ENCODE results near the gene ZNF687.

ZNF687 gene, protein sequence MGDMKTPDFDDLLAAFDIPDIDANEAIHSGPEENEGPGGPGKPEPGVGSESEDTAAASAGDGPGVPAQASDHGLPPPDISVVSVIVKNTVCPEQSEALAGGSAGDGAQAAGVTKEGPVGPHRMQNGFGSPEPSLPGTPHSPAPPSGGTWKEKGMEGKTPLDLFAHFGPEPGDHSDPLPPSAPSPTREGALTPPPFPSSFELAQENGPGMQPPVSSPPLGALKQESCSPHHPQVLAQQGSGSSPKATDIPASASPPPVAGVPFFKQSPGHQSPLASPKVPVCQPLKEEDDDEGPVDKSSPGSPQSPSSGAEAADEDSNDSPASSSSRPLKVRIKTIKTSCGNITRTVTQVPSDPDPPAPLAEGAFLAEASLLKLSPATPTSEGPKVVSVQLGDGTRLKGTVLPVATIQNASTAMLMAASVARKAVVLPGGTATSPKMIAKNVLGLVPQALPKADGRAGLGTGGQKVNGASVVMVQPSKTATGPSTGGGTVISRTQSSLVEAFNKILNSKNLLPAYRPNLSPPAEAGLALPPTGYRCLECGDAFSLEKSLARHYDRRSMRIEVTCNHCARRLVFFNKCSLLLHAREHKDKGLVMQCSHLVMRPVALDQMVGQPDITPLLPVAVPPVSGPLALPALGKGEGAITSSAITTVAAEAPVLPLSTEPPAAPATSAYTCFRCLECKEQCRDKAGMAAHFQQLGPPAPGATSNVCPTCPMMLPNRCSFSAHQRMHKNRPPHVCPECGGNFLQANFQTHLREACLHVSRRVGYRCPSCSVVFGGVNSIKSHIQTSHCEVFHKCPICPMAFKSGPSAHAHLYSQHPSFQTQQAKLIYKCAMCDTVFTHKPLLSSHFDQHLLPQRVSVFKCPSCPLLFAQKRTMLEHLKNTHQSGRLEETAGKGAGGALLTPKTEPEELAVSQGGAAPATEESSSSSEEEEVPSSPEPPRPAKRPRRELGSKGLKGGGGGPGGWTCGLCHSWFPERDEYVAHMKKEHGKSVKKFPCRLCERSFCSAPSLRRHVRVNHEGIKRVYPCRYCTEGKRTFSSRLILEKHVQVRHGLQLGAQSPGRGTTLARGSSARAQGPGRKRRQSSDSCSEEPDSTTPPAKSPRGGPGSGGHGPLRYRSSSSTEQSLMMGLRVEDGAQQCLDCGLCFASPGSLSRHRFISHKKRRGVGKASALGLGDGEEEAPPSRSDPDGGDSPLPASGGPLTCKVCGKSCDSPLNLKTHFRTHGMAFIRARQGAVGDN

DNA sequence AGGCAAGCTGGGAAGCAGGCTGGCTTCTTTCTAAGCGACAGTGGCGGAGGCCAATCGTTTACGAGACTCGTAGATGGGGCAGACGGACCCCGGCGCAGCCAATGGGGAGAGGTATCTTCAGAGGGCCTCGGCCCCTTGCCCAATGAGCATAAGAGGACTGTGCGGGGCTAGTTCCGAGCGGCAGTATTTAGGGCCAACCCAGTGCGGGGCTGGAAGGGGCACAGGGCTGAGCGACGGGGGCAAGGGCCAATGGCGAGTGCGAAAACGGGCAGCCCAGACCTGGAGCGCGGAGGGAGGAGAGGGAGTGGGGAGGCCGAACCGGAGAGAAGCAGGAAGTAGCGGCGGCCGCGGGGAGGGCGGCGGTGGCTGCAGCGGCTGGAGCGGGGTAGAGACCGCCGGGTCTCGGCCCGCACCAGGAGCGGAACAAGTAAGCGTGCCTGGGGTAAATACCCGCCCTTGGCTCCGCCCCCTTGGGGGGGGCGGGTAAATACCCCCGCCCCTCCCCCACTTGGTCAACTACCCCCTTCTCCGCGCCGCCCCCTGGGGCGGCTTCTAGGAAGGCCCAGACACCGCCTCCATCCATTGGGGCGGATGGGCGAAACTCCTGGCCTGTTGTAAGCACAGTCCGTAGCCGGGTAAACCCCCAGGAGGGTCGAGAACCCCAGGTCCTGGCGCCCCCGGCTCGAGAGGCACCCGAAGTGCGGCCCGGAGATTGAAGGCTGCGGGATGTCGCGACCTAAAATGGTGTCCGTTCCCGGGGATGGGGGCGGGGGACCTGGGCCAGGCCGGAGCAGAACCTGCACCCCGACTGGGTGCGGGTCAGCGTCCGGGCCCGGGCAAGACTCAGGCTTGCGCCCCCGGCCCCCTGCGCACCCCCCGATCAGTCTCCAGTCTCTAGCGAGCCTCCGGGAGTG, at the start of gene ZNF687:
Gene ZNF687 (plus strand): TSS at position 331 of the 914 bp plus-strand sequence. CDS start 3,993 bp downstream, outside the sequence.
- peak; percentile 97 to 99 for DNase-seq (ENCODE audit: extremely low read depth in 1 of 2, low read depth in 1 of 2)

DNA sequence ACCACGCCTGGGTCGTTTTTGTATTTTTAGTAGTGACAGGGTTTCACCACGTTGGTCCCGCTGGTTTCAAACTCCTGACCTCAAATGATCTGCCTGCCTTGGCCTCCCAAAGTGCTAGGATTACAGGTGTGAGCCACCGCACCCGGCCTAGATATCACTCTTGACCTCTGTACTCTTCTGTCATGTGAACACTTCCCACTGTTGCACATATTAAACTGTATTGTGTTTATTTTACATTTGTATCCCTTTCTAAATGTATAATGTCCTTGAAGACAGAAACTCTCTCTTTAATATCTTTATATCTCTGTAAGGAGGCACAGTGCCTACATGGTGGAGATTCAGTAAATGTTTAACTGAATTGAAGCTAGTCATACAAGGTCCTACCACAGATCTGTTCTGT, 46.9 kb upstream of the ZNF687 start:
- DNase-seq (ENCODE audit: extremely low read depth in 1 of 2, low read depth in 1 of 2): no peak

DNA sequence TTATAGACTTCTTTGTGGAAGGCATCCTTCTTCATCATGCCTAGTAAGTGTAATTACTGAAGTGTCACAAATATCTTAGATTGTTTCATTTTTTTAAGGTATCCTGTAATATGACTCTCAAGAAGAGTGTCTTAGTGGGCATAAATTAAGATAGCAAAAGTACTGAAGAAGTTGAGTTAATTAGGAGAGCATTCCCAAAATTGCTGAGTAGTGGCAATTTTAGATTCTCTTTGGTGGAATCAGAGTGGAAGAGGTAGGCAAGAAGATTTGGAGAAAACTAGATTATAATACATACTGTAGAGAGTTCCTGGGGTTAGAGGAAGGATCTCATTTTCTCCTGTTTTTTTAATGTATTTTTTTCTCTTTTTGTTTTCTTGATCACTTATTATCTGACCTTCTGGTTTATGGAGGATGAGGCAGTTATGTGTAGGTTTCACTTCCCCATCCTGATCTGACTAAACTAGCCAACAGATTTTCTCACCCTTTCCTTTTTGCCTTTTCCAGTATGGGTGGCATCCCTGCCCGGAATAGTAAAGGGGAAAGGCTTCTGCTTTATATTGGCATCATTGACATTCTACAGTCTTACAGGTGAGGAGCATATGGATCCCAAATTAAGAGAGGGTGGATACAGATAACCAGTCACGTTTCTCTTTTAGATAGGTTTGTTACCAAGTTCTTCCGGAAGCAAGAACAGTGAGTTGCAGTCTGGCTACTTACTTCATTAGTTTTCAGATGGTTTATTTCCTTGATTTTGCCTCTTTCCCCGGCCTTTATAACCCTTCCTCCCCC, 44.2 kb upstream of the ZNF687 start:
- DNase-seq (ENCODE audit: extremely low read depth in 1 of 2, low read depth in 1 of 2): no peak

DNA sequence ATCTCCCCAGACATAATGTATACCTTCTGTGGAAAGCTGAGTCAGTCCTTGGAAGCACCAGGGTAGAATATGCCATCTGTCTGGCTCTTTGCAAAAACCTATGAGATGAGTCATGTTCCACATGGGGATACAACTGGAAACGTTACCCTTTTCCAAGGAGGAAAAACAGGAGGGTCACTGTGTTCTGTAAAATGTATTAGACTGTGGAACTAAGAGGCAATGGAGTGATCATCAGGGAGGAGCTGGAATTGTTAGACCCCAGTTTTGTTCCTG, 43.7 kb upstream of the ZNF687 start:
- DNase-seq (ENCODE audit: extremely low read depth in 1 of 2, low read depth in 1 of 2): no peak

DNA sequence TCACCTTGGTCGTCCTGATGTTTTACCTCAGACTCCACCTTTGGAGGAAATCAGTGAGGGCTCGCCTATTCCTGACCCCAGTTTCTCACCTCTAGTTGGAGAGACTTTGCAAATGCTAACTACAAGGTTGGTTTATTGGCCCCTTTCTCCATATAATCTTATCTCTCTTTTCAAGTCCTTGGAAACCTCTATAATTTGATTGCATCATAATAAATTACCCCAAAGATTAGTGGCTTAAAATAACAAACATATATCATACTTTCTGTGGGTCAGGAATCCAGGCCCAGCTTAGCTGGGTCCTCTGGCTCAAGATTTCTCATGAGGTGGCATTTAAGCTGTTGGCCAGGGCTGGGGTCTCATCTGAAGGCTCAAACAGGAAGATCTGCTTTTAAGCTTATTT, 39.7 kb upstream of the ZNF687 start:
- no peak for DNase-seq (ENCODE audit: extremely low read depth in 1 of 2, low read depth in 1 of 2)

DNA sequence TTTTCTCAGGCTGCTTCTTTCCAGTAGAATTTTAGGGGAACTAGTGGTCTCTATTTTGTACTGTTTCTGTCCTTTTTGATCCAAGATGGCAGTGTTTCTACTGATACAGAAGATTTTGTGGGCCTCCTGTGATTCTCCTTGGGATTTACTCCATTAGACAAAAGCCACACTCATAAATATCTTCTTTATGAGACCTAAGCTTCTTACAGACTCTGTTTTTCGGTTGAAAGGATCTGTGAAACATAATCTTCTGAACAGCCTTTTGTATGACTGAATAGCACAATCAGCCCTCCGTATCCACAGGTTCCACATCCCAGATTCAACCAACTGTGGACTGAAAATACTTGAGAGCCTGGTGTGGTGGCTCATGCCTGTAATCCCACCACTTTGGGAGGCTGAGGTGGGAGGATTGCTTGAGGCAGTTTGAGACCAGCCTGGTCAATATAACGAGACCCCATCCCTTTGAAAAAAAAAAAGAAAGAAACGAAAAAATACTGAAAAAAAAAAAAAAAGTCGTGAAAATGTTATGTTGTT, 38.3 kb upstream of the ZNF687 start:
- no peak for DNase-seq (ENCODE audit: extremely low read depth in 1 of 2, low read depth in 1 of 2)

DNA sequence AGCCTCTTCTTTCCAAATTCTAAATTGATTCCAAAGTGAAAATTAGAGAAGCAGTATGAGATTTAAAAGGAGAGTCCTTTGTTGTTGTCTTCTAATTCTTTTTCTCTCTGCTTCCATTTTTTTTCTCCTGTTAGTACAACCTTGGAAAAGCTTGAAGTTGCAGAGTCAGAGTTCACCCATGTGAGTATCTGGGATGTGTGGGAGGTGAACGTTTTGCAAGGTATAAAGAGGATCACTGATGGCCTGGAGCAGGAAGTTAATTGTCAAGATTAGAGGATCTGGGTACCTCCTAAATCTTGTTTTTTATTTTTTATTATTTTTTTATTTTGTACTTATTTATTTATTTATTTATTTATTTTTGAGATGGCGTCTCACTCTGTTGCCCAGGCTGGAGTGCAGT, 35.3 kb upstream of the ZNF687 start:
- DNase-seq (ENCODE audit: extremely low read depth in 1 of 2, low read depth in 1 of 2): no peak

DNA sequence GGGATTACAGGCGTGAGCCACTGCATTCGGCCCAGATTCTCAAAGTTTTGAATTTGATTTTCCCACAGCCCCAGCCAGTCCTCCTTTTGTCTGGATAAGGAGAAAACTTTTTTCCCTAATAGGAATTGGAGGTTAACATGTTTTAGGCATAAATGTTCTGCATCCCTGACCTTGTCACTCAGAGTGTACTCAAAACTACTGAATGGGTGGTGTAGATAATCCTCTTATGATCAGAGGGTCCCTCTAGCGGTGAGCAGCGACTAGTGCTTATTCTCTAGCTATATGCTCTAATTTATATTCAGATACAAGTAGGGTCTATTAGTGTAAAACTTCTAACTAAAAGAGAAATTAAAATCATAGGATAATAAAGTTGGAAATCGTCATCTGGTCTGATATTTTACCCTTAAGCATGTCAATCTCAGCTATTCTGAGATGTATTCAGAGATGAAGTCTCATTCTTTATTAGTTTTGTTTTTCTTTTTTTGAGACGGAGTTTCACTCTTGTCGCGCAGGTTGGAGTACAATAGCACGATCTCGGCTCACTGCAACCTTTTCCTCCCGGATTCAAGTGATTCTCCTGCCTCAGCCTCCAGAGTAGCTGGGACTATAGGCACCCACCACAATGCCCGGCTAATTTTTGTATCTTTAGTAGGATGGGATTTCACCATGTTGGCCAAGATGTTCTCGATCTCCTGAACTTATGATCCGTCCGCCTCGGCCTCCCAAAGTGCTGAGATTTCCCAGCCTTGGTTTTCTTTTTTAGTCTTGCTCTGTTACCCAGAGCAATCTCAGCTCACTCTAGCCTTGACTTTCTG, 30.2 kb upstream of the ZNF687 start:
- peak in 1 of 2 donors; percentile 56 for DNase-seq (ENCODE audit: extremely low read depth in 1 of 2, low read depth in 1 of 2)

DNA sequence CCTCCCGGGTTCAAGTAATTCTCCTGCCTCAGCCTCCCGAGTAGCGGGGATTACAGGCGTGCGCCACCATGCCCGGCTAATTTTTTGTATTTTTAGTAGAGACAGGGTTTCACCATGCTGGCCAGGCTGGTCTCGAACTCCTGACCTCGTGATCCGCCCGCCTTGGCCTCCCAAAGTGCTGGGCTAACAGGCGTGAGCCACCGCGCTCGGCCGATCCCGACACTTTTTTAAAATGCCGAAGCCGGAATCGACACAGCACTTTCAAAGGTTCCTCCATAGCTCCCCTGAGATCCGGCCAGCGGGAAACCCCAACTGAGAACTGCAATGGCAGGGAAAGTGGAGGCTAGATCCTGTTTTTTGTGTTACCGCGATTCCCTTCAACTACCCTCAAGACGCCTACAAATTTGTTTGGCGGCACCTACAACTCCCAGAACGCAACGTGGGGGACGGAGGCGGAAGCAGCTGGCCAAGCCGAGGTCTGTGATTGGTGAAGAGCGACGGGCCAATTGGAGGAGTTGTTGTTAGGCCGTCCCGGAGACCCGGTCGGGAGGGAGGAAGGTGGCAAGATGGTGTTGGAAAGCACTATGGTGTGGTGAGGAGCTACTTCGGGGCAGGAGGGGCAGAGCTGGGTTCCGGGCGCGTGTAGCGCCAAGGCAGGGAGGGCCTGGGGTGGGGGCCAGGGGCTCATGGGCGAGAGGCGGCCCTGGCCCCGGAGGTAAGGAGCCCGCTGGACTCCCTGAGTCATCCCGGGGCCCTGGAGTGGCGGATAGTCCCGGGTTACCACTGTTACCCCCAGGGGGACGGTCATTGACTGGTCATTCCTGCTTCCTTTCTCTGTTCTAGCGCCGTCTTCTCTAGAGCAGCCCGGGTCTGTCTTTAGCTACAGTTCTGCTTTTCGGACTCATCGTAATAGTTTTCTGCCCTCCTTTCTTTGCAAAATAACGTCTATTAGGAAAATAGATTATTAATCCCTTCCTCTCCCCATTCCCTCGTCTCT, 27.6 kb upstream of the ZNF687 start, which contains the start of gene PSMD4:
Gene PSMD4 (plus strand): TSS at position 518 of the 997 bp plus-strand sequence. CDS start 49 bp downstream, at position 567.
- DNase-seq (ENCODE audit: extremely low read depth in 1 of 2, low read depth in 1 of 2): peak; percentile 84 to 91

DNA sequence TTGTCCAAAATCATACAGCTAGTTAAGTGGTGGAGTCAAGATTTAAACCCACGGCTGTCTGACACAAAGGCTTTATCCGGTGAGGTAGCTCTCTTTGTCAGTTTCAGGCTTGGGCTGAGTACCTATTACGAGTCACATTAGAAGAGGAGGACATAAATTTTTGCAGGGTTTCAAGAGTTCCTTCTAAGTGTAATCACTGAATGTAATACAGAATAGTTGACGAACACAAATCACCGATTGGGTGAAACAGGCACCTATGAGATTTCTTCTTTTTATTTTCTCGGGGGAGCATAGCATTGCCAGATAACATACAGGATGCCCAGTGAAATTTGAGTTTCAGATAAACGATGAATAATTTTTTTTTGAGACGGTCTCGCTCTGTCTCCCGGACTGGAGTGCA, 26.7 kb upstream of the ZNF687 start:
- no peak for DNase-seq (ENCODE audit: extremely low read depth in 1 of 2, low read depth in 1 of 2)

DNA sequence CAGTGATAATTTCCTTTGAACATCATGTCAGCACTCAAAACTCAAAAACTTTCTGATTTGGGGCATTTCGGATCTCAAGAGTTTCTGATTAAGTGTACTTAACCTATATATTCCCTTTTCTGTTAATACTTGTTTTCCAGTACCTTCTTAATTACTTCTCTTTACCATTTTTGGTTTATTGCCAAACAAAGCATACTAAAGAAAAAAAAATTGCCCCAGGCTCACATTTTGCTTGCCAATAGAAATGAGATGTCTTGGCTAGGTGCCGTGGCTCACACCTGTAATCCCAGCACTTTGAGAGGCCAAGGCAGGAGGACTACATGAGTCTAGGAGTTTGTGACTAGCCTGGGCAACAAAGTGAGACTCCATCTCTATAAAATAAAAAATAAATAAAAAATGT, 22.7 kb upstream of the ZNF687 start:
- no peak for DNase-seq (ENCODE audit: extremely low read depth in 1 of 2, low read depth in 1 of 2)

DNA sequence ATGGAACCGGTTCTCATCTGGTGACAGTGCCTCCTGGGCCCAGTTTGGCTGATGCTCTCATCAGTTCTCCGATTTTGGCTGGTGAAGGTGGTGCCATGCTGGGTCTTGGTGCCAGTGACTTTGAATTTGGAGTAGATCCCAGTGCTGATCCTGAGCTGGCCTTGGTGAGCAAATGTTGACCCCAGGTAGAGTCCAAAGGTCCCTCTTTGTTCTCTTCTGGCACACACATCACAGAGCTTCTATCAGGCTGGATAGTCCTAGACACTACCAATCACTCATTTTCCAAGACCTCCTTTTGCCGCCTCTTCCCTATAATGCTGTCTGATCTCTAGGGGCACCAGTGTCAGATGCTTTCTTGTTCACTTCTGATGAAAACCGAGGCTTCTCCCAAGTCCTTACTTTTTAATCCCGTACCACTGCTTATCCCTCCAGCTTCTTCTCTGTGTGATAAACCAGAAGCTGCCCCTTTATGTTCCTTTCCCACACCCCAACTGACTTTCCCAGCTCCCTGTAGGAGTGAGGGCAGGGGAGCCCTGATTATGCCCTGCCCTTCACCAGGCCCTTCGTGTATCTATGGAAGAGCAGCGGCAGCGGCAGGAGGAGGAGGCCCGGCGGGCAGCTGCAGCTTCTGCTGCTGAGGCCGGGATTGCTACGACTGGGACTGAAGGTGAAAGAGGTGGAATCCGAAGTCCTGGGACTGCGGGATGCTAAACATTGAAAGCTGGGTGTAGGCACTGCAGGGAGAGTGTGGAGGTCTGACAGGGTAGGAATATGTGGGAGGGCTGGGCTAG, 16.5 kb upstream of the ZNF687 start:
- no peak for DNase-seq (ENCODE audit: extremely low read depth in 1 of 2, low read depth in 1 of 2)

DNA sequence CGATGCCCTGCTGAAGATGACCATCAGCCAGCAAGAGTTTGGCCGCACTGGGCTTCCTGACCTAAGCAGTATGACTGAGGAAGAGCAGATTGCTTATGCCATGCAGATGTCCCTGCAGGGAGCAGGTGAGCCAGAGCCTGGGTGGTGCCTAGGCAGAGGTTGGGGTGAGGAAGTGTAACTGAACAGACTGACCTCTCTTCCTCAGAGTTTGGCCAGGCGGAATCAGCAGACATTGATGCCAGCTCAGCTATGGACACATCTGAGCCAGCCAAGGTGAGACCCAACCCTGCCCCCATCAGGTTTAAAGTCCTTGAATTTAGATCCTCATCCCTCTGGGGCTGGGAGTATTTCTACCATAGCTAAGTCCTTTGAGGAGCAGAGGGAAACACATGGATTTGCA, 15.8 kb upstream of the ZNF687 start:
- DNase-seq (ENCODE audit: extremely low read depth in 1 of 2, low read depth in 1 of 2): no peak

DNA sequence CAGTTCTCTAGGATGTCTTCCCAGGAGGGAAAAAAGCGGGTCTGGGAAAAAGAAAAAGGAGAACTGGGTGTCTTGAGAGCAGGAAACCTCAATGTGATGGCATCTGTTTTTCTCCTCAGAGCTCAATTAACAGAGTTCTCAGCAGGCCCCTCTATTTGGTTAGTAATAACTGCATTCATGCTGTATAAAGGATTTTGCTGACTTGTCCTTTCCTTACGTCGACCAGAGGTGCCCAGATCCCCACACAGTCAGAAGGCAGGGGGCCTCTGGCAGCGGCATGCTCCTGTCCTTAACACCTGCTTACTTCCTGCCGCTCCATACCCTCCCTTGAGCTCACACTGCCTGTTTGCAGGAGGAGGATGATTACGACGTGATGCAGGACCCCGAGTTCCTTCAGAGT, 15.3 kb upstream of the ZNF687 start:
- DNase-seq (ENCODE audit: extremely low read depth in 1 of 2, low read depth in 1 of 2): no peak

DNA sequence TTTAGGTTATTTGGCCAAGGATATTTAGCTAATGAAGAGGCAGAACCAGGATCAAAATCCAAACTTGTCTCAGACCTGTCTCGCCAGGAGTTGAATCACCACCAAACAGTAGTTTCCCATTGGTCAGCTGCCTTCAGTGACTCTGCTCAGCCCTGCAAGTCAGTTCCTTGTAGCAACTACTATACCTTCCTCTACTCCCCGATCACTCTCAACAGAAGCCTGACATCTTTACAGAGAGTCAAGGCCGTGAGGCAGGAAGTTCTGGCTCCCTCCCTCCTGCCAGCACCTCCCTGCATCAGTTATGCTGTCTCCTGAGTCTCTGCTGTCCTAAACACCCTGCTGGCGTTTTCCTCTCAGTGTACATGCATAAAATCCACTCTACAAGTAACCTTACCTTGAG, 14.3 kb upstream of the ZNF687 start:
- DNase-seq (ENCODE audit: extremely low read depth in 1 of 2, low read depth in 1 of 2): no peak

DNA sequence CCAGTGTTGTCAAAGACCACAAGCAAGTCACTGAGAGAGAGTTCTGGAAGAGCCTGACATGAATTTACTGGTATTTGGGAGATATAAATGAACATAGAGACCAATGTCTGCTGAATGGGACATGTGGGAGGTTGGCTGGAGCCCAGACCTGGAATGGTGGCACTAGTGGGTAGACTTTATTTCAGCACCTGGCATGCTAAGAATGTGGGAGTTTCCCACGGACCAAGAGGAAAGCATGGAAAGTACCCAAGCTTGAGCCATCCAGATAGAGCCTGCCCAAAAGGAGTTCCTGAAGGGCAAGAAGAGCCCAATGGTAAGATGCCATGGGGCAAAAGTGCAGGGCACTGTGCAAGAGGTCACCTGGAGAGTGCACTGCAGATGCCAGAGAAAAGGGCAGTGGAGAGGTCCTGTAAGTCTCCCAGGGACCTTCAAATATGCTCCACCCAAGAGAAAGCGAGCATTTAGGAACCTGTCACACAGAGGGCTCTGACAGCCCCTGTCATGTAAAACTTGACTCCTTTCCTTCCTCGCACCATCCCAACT, 8.1 kb upstream of the ZNF687 start:
- DNase-seq (ENCODE audit: extremely low read depth in 1 of 2, low read depth in 1 of 2): no peak

All from stimulated activated CD8-positive, alpha-beta memory T cell treated with anti-CD3 and anti-CD28 coated beads, Interleukin-7, amount 100 ng/mL, for 48 hours (primary cell).